ENCODE results near the gene CYP4A22.
"Not testable (repeated sequence)": the region's sequence is repeated elsewhere in the genome, so short reads cannot be mapped to it uniquely, and the experiment has no call there.

DNA sequence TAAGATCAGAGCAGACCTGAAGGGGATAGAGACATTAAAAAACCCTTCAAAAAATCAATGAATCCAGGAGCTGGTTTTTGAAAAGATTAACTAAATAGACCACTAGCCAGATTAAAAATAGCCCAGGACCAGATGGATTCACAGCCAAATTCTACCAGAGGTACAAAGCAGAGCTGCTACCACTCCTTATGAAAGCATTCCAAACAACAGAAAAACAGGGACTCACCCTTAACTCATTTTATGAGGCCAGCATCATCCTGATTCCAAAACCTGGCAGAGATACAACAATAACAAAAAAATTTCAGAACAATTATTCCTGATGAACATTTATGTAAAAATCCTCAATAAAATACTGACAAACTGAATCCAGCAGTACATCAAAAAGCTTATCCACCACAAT is 19.2 kb downstream of the CYP4A22 start:
- TF ChIP-seq CTCF, POLR2AphosphoS5, POLR2A (IDR thresholded peaks at IDR 0.05): not testable (repeated sequence)
